RWPE1 (cell line): ENCODE data around the gene ZNF575.
A peak's percentile ranks its signal among the peaks of the same experiment; 100 is the strongest.

Experiments
- CTCF ChIA-PET: fragments of 350-600 bp; sonication (Branson Sonifier 250); formaldehyde crosslinking; extraction: SDS; loops from one replicate; lab custom pipeline; 2021; lab: Yijun Ruan, JAX
- POLR2A ChIA-PET: fragments of 400-600 bp; formaldehyde crosslinking; extraction: SDS; loops from one replicate; lab custom pipeline; 2020; ENCODE audit warnings: antibody characterized with exemption; ENCODE audit not compliant: low non-redundant PET; lab: Yijun Ruan, JAX
- DNase-seq: peaks from one replicate; pipeline ENCODE4 v3.0.0; 2012; ENCODE audit warnings: low spot score
- H3K27ac ChIP-seq: fragments of 450-650 bp; 2 replicates; pipeline ENCODE4 v1.5.1; 2017
- TF ChIP-seq, protein P1 (sequence below): fragments of 450-650 bp; conservative IDR thresholded peaks from 2 replicates; pipeline ENCODE4 v1.5.1; 2017; ENCODE audit warnings: low read depth, mild to moderate bottlenecking

Gene ZNF575

DNA sequence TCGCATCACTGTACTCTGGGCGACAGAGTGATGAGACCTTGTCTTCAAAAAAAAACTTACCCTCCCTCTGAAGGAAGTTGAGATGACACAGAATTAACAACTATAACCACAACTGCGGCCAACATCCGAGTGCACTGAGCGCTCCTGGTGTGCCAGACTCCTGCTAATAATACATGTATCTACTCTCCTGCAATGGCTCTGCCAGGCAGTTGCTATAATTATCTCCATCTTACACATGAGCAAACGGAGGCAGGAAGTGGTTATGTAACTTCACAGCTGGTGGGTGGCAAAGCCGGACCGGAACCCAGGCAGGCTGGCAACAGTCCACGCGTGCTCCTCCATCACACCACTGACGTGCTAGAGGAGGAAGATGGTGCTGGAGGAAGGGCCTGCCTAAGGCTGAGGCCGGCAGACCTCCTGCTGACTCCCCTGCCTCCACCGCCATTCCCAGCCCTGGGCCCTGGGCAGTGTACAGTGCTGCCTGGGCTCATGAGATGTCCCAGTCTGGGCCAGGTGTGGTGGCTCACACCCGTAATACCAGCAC lies 29.8 kb downstream of the ZNF575 start:
- DNase-seq = no peak
- ChIA-PET POLR2A (no interaction called here), CTCF (interaction anchor here (0.5 kb wide), 1 partner anchor 23 kb away, joined by 3 read pairs; no protein-coding TSS in a partner anchor)
- H3K27ac ChIP-seq = peak overlapping the region; percentile 60
- TF ChIP-seq, protein P1, sequence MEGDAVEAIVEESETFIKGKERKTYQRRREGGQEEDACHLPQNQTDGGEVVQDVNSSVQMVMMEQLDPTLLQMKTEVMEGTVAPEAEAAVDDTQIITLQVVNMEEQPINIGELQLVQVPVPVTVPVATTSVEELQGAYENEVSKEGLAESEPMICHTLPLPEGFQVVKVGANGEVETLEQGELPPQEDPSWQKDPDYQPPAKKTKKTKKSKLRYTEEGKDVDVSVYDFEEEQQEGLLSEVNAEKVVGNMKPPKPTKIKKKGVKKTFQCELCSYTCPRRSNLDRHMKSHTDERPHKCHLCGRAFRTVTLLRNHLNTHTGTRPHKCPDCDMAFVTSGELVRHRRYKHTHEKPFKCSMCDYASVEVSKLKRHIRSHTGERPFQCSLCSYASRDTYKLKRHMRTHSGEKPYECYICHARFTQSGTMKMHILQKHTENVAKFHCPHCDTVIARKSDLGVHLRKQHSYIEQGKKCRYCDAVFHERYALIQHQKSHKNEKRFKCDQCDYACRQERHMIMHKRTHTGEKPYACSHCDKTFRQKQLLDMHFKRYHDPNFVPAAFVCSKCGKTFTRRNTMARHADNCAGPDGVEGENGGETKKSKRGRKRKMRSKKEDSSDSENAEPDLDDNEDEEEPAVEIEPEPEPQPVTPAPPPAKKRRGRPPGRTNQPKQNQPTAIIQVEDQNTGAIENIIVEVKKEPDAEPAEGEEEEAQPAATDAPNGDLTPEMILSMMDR = no peak

DNA sequence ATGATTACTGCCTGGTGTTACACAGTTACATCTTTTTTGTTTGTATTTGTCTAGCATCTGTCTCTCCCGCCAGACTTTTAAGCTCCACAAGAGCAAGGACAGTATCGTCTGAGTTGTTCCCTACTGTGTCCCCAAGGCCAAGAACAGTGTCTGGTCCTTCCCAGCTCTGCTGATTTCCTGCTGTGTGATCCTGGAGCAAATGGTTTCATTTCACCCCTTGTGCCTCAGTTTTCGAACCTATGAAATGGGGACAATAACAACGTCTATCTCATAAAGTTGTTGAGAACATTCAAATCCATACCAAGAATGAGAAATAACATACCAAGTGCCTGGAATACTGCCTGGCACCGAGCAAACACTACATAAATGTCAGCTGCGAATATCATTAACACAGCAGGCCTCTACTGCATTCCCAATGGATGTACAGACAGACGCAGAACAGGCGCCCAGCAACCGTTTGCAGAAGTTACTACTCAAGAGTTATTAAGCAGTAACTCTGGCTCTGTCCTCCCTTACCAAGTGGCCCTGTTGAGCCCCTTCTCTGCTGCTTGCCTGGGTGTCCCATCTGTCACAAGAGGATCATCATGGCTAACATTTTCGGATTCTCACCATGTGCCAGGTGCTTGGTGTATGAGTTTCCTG lies 30.9 kb downstream of the ZNF575 start:
- ChIA-PET POLR2A (no interaction called here), CTCF (interaction anchor here (2.5 kb wide), 1 partner anchor 9 kb away, joined by 8 read pairs; no protein-coding TSS in a partner anchor)
- no peak for DNase-seq
- no peak overlapping the region; the same call in 1 of the 2 replicates for H3K27ac ChIP-seq
- TF ChIP-seq, protein P1 = no peak

DNA sequence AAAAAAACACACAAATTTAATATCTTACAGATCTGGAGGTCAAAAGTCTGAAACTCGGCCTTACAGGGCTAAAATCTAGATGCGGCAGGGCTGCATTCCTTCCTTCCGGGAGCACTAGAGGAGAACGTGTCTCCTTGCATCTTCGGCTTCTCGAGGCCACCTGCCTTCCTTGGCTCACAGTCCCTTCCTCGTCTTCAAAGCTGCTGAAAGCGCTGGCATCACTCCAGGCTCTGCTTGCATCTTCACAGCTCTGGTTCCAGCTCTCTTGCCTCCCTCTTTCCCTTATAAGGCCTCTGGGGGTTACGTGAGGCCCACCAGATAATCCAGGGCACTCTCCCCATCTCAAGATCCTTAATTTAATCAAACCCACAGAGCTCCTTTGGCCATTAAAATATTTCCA lies 31.8 kb downstream of the ZNF575 start:
- POLR2A ChIA-PET = interaction anchor here (0.5 kb wide), 1 partner anchor 31 kb away, joined by 3 read pairs; the partner anchor contains the start of gene IRGQ
- TF ChIP-seq, protein P1 = no peak
- CTCF ChIA-PET = interaction anchor here (2.5 kb wide), 1 partner anchor 10 kb away, joined by 8 read pairs; no protein-coding TSS in a partner anchor
- no peak for DNase-seq
- no peak overlapping the region for H3K27ac ChIP-seq

DNA sequence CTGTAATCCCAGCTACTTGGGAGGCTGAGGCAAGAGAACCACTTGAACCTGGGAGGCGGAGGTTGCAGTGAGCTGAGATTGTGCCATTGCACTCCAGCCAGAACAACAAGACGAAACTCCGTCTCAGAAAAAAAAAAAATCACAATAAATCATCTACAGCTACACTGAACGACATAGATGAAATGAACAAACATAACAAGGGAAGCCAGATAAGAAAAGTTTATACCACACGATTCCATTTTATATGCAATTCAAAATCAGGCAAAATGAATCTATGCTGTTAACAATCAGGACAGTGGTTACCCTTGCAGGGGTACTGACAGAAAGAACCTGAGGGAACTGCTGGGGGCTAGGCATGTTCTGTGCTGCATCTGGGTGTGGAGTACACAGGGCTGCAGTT lies 36.7 kb downstream of the ZNF575 start:
- no peak overlapping the region for H3K27ac ChIP-seq
- TF ChIP-seq, protein P1 = no peak
- no peak for DNase-seq
- ChIA-PET POLR2A (interaction anchor here (0.6 kb wide), 1 partner anchor 25 kb away, joined by 4 read pairs; no protein-coding TSS in a partner anchor), CTCF (no interaction called here)

DNA sequence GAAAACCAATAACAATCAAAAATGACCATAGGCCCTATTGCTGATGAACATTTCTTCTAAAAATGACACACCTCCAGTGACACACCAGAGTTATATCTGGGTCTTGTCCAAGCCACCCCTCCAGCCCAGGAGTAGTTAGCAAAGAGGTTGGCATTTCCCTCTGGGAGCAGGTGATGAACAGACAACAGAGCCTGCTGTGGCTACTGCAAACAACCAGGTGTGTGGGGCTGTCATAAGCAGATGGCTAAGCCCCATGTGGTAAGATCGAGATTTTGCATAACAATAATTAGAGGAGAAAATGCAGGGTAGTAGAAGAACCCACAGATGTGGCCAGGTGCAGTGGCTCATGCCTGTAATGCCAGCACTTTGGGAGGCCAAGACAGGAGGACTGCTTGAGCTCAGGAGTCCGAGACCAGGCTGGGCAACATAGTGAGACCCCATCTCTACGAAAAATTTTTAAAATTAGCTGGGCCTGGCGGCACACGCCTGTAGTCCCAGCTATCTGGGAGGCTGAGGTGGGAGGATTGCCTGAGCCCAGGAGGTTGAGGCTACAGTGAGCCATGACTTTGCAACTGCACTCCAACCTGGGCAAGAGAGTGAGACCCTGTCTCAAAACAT lies 37.3 kb downstream of the ZNF575 start:
- ChIA-PET POLR2A (no interaction called here), CTCF (interaction anchor here (1.6 kb wide), 1 partner anchor 15 kb away, joined by 6 read pairs; no protein-coding TSS in a partner anchor)
- peak overlapping the region; percentile 40 for H3K27ac ChIP-seq
- TF ChIP-seq, protein P1 = no peak
- DNase-seq = peak; percentile 42

DNA sequence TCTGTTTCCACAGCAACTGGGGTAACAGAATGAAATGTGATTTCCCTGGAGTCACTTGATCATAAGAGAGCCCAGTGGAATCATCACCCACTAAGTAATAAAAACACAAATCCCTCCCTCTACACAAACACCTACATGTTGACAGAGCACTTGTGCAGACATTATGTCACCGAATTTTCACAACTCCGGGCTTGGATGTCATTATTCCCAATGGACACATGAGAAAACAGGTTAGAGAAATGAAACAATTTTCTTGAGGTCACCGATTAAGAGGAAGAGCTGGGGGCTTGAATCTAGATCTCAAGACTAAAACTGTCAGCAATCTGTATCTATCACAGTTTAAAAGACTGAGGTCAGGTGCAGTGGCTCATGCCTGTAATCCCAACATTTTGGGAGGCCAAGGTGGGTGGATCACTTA lies 39.2 kb downstream of the ZNF575 start:
- 0 out of 2 replicates have a peak overlapping the region, but pooled peaks have one; percentile 40 for H3K27ac ChIP-seq
- DNase-seq = no peak
- TF ChIP-seq, protein P1 = no peak
- ChIA-PET CTCF (interaction anchor here (0.6 to 1.0 kb wide), 2 partner anchors 125 to 212 kb away, joined by 3 read pairs; no protein-coding TSS in a partner anchor), POLR2A (no interaction called here)
